HFF-Myc (cell line): ENCODE measurements around the gene ADAD2.

Source experiments
- DNase-seq: peaks from one replicate; pipeline ENCODE4 v3.0.0-alpha.2; 2011; ENCODE audit warnings: low read depth; ENCODE audit errors: extremely low read depth
- H3K4me3 ChIP-seq: replicated peaks from 2 replicates; pipeline ENCODE4 v1.5.1; 2011; ENCODE audit warnings: low read depth, mild to moderate bottlenecking, control low read depth, low read length
- TF ChIP-seq, protein P1 (sequence below): IDR thresholded peaks from 2 replicates; pipeline ENCODE4 v1.5.1; 2012; ENCODE audit warnings: mild to moderate bottlenecking, low read depth, low read length, control low read depth; ENCODE audit errors: missing control alignments

The ADAD2 gene

DNA sequence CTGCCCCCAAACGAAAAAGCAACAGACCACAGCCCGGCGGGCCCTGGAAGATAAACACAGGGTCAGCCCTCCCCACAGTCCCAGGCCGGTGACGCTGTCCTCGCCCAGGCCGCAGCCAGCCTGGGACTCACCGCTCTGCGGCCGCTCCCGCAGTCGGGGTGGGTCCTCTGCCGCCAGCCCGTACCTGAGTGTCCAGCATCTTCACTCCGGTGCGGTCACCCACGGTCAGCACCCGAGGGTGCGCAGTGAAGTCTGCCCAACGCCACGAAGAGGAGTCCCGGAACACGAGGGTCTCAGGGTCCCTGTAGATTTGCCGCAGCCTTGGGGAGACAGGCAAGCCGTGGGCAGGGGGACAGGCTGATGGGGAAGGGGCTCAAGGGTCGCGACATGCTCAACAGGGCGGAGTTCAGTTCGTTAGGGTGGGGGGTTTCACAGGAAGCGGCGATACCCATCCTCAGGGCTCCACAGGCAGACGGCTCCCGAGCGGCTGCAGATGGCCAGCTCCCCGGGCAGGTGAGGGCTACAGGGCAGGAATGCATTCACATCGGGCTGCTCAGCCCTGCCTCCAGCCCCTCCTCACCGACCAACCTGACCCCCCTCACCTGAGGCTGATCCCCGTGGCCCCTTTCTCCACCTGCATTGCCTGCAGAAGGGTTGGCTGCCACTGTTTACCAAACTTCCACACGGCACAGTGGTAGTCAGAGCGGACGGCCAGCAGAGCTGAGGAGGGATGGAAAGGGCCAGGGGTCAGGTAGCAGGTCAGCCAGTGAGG, 9.6 kb upstream of the ADAD2 start:
- no peak for DNase-seq
- H3K4me3 ChIP-seq: no peak overlapping the region
- TF ChIP-seq, protein P1, sequence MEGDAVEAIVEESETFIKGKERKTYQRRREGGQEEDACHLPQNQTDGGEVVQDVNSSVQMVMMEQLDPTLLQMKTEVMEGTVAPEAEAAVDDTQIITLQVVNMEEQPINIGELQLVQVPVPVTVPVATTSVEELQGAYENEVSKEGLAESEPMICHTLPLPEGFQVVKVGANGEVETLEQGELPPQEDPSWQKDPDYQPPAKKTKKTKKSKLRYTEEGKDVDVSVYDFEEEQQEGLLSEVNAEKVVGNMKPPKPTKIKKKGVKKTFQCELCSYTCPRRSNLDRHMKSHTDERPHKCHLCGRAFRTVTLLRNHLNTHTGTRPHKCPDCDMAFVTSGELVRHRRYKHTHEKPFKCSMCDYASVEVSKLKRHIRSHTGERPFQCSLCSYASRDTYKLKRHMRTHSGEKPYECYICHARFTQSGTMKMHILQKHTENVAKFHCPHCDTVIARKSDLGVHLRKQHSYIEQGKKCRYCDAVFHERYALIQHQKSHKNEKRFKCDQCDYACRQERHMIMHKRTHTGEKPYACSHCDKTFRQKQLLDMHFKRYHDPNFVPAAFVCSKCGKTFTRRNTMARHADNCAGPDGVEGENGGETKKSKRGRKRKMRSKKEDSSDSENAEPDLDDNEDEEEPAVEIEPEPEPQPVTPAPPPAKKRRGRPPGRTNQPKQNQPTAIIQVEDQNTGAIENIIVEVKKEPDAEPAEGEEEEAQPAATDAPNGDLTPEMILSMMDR: no peak

GRCh38 chr16:84182104-84182503, 8.9 kb upstream of the ADAD2 start:
- H3K4me3 ChIP-seq: no peak overlapping the region
- TF ChIP-seq, protein P1: no peak
- DNase-seq: no peak

DNA sequence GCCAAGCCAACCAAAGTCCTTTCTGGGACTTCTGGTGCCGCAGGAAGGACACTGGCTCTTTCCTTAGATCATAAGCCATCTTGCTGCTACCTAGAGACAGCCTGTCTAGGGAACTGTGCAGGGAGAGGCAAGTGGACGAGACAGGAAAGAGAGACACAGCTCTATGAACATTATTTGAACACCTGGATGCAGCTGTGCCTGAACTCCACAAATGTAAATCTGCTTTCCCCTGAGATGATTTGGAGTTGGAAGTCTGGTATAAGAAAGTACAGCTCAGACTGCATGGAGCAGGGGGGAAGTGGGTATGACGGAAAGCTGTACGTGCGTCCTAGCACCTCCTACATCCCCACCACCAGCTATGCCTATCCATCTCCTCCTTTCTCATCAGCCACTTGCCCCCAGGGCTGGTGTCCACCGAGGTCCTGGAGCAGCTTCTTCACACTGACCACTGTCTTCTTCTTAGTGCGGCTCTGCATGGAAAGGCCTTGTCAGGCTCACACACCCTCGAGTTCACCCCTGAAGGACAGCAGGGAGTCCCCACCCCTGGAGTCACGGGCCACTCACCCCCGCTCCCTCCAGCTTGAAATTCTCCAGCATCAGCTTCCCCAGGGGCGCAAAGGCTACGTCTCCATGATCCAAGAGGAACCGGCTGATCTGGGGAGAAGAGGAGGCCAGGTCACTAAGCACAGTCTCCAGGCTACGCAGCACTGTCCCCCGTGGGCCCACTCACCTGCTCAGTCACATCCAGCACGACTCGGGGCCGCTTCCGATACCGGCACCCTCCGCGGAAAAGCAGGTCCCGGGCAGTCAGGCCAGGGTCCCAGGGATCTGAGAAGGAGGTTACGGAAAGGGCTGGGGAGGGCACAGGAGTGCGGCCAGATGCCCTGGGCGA, 8.0 kb upstream of the ADAD2 start:
- H3K4me3 ChIP-seq: no peak overlapping the region
- TF ChIP-seq, protein P1: no peak
- no peak for DNase-seq

DNA sequence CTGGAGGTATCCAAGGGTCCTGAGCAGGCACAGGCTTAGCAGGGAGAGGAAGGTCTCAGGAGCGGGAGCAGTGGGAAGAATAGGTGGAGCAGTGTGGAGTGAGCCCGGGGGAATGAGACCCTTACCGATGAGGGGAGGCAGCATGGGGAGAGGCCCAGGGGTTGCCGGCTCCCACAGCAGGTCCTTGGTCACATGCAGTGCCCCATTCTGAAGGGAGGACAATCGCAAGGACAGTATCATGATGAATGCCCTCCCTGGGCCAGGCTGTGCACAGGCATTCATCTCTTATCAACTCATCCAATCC, 7.4 kb upstream of the ADAD2 start:
- DNase-seq: no peak
- H3K4me3 ChIP-seq: no peak overlapping the region
- TF ChIP-seq, protein P1: no peak

DNA sequence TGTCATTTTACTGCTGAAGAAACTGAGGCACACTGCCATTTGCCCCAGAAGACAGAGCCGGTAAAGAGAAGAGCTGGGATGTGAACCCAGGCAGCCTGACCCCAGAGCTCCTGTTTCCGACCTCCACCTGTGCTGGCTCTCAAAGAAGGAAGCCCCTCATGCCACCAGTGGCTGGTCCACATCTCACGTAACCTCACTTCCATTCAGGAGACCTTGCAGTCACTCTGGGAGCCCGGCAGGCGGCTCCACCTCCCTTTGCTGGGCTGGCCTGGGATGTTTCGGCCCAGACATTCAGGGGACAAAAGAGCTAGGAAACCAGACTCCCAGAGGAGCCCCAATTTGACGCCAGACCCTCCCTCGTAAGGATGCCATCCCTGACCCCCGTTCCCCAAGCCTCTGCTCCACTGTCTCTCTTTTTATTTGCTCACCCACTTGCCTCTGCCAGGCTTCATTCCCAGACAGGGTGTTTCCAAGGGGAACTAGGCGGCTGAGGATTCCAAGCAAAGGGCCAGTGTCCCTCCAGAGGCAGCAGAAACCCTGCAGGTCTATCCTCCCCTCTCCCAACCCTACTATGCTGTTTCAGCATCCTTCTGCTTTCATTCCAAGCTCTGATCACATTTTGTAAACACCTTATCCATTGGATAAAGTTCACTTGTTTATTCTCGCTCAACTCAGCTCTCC, 6.9 kb upstream of the ADAD2 start:
- TF ChIP-seq, protein P1: no peak
- no peak for DNase-seq
- no peak overlapping the region for H3K4me3 ChIP-seq

DNA sequence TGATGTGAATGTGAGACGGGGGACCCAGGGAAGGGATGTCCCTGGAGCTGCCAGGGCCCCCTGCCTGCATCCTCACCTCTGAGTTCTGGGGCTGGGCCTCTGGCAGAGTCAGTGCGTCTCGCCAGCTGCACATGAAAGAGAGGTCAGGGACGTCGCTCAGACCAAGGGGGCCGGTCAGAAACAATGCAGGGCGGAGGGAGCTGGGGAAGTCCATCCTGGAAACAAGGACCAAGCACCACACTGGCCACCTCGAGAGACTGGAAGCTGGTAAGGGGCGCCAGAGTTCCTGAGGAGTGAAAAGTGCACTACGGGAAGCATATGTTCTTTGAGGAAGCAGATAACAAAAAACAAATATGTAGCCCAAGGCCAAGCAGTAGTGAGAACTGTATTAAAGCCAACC, 6.2 kb upstream of the ADAD2 start:
- TF ChIP-seq, protein P1: no peak
- no peak overlapping the region for H3K4me3 ChIP-seq
- DNase-seq: no peak
